Hypothalamus (tissue), 51 donors: Measurements from ENCODE around the gene ZNF546.
"Not testable (repeated sequence)": the region's sequence is repeated elsewhere in the genome, so short reads cannot be mapped to it uniquely, and the experiment has no call there.

Source experiments
- DNase-seq, 51 donors: peaks; one replicate each; lab custom pipeline; 2025; lab: John Stamatoyannopoulos, UW

The ZNF546 gene

GRCh38 chr19:39983695-39984300, 13.1 kb upstream of the ZNF546 start:
- no peak for DNase-seq

DNA sequence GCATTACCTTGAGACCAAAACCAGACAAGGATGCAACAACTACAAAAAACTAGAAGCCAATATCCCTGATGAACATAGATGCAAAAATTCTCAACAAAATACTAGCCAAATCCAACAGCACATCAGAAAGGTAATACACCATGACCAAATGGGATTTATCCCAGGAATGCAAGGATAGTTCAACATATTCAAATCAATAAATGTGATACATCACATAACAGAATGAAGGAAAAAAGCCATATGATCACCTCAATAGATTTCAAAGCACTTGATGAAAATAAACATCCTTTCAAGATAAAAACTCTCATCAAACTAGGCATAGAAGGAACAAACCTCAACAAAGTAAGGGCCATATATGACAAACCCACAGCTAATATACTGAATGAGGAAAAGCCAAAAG, 10.2 kb upstream of the ZNF546 start:
- DNase-seq: no peak

DNA sequence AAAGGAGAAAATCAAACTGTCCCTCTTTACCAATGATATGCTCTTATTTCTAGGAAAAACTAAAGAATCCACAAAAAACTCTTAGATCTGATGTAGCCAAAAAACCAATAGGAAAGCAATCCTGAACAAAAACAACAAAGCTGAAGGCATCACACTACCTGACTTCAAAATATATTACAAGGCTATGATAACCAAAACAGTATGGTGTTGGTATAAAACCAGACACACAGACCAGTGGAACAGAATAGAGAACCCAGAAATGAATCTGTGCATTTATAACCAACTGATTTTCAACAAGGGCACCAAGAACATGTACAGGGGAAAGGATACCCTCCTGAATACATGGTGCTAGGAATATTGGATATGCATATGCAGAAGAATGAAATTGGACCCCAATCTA, 9.7 kb upstream of the ZNF546 start:
- DNase-seq: no peak

GRCh38 chr19:39987596-39987995, 9.3 kb upstream of the ZNF546 start:
- no peak for DNase-seq

DNA sequence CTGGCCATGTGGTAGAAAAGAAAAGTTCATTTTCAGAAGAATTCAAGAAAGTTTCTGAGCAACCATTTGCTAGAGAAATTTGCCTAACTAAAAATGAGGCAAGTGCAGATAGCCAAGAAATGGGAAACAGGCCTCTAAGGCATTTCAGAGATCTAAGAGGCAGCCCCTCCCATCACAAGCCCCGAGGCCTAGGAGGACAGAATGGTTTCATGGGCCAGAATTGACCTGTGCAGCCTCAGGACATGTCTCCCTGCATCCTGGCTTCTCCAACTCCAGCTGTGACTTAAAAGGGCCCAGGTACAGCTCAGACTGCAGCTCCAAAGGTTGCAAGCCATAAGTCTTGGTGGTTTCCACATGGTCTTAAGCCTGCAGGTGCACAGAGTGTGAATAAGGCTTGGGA, 3.3 kb upstream of the ZNF546 start:
- no peak for DNase-seq

GRCh38 chr19:39994361-39994760, 2.5 kb upstream of the ZNF546 start:
- no peak for DNase-seq

DNA sequence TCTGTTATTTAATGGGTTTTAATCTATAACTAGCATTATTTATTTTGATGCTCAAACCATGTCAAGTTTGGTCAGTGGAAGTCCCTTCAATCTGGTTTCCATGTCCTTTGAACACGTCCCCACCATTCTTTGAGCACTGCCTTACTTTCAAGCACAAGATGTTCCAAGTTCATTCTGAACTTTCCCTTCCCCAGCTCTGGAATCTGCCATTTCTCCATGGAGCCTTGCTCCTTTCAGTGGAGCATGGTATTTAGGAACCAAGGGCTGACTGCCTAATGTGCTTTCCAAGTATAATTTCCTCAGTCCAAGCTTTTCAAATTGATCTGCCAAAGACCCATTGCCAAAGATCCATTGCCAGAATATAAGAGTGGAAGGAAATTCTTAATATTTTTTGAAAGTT, 1.1 kb upstream of the ZNF546 start:
- DNase-seq: no peak

- DNase-seq: peak in 11 of 51 donors; percentile 4 to 70 (median 35)
These were observed 546 bp upstream of the ZNF546 start for GRCh38 chr19:39996218-39996810.

DNA sequence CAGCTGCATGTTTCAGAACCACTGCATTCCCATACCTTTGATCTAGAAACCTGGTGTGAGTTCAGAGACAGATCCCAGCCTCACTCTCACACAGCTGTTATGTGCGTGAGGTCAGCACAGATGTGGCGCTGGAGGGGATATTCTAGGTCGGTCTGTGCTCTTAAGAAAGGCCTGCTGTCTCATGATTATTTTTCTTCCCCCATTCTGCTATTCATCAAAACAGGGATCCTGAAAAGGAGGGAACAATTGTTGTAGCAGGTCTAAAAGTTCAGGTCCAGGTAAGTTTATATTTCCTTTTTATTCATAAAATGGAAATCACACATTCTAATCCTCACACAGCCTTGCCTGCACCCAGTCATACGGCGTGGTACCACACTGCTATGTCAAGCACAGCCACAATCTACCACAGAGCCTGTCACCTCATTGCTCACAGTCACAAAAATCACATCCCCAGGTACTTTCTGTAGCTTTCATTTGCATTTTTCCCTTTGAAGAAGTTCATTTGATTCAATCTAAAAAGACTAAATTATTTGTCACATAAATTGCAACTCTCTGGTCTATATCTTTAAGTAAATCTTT, 867 bp downstream of the ZNF546 start:
- no peak for DNase-seq

DNA sequence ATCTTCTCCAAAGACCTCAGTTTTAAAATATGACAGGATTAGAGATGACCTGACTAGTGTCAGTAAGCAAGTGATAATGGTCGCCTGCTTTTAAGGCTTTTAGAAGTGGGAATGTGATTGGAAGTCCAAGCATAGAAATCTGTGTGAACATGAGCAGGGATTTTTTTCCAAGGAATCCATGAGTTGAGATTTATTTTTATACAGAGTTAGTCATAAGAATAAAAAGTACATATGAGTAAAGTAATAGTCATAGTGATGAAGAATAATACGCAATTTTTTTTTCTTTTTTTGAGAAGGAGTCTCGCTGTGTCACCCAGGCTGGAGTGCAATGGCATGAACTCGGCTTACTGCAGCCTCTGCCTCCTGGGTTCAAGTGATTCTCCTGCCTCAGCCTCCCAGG, 1.6 kb downstream of the ZNF546 start:
- no peak for DNase-seq

GRCh38 chr19:40005691-40006272, 8.9 kb downstream of the ZNF546 start:
- DNase-seq: no peak

DNA sequence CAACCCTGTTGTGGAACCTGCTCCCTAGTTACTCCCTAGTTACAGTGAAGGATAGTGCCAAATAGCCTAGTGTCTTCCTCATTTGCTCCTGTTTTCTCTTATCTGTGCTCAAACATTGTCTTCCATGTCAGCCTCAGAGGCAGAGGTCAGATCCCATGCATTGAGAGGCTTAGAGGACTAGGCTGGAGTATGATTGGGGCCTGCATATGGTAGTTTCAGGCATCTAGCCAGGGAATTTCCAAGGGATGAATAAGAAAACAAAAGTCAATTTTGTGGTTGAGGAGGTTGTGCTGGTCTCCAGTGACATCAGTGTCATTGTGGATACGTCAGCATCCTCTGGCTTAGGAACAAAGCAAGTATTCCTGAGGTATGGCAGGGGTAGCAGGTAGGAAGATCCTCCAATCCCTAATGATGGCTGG, 9.4 kb downstream of the ZNF546 start:
- no peak for DNase-seq

- no peak for DNase-seq
These were observed 12.8 kb downstream of the ZNF546 start for GRCh38 chr19:40009674-40010073.

GRCh38 chr19:40013991-40014390, 17.1 kb downstream of the ZNF546 start:
- no peak for DNase-seq

DNA sequence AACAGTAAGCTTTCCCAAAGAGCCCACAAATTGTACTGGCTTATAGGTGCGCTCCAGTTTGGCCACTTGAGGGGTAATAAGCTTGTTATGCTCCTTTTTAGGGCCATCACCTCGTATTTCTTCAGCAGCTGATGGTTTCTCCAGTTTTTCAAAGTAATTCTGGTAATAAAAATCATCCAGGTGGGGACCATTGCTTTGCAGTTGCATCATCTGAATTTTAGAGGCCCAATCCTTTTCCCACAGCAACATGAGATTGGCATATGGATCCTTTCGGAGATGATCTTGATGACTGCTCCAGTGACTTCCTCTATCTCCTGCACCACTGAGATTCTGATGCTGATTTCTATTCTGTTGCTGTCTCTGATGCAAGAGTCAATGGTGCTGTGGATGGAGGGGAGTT, 27.1 kb downstream of the ZNF546 start:
- DNase-seq: no peak

DNA sequence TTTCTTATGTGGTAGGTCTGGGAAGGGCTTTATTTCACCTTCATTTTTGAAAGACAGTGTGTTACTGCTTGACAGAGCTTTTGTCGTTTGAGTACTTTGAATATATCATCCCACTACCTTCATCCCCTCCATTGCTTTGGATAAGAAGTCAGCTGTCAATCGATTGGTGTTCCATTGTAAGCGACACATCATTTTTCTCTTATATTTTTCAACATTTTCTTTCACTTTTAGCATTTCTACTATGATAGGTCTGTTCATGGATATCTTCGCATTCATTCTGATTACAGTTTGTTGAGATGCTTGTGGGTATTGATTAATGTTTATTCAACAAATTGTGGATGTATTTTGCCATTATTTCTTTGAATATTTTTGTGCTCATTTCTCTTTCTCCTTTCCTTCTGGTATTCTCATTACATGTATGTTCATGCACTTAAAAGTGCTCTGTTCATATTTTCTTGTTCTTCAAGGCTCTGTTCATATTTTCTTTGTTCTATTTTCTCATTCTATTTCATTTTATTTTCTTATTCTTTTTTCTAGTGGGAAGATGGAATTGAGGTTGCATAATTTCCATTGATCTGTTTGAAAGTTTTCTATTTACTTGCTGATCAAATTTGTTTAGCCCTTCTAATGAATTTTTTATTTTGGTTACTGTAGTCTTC, 29.2 kb downstream of the ZNF546 start:
- no peak for DNase-seq

GRCh38 chr19:40026597-40026970, 29.7 kb downstream of the ZNF546 start:
- DNase-seq: no peak

- no peak for DNase-seq
These were observed 37.2 kb downstream of the ZNF546 start for GRCh38 chr19:40033989-40034560.

- DNase-seq: no peak
These were observed 39.1 kb downstream of the ZNF546 start for GRCh38 chr19:40035996-40036395.

GRCh38 chr19:40038047-40038446, 41.2 kb downstream of the ZNF546 start:
- not testable (repeated sequence) for DNase-seq

DNA sequence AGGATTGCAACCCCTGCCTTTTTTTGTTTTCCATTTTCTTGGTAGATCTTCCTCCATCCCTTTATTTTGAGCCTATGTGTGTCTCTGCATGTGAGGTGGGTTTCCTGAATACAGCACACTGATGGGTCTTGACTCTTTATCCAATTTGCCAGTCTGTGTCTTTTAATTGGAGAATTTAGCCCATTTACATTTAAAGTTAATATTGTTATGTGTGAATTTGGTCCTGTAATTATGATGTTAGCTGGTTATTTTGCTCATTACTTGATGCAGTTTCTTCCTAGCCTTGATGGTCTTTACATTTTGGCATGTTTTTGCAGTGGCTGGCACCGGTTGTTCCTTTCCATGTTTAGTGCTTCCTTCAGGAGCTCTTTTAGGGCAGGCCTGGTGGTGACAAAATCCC, 44.9 kb downstream of the ZNF546 start:
- DNase-seq: not testable (repeated sequence)
